HG02798 (cell line): ENCODE results near the gene HMCN1.

Experiments used
- ATAC-seq: cut with Tn5 transposase; IDR thresholded peaks from one replicate; pipeline ENCODE4 v1.9.1; 2021; ENCODE audit warnings: mild to moderate bottlenecking; ENCODE audit not compliant: unreplicated experiment, poor library complexity

The HMCN1 gene

DNA sequence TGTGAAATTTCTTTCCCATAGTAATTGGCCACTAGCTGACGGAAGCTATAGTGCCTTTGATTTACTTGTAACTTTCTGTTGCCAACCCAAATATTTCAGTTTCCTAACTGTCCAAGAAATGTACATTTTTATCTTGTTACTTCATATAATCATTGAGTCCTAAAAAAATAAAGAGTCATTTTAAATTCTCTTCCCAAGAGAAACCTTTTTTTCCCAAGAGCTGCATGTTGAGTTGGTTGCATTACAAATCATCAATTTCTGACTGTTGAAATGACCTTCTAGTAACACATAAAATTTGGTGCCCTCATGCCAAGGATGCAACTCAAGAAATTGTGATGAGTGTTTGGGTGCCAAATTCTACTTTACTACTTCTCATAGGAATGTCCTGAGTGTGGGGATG, 61.0 kb downstream of the HMCN1 start:
- no peak for ATAC-seq

DNA sequence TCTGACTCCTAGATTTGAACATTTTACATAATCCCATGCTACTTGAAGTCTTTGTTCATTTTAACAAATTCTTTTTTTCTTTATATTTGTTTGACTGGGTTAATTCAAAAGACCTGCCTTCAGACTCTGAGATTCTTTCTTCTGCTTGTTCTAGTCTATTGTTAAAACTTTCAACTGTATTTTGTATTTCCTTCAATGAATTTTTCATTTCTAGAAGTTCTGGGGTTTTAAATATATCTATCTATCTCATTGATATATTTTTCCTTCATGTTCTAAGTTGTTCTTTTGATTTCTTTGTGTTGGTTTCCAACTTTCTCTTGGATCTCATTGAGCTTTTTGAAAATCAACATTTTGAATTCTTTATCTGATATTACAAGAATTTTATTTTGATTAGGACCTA, 64.3 kb downstream of the HMCN1 start:
- no peak for ATAC-seq

DNA sequence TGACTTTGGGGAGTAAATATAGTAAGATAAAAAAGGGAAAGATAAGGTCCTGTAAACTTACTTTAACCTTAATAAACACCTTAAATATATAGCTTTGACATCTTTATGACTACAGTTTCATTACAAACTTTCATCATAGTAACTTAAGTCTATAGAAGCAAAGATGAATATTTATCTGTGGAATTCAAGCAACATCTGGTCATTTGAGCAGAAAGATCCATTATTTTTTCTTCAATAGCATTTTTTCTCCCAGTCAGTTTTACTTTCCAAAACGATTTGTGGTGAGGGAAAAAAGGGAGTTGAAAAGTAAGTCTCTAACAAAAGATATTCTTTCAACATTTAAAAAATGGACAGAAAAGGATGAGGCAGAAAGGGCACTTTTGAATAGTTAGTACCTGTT, 69.0 kb downstream of the HMCN1 start:
- ATAC-seq: no peak

DNA sequence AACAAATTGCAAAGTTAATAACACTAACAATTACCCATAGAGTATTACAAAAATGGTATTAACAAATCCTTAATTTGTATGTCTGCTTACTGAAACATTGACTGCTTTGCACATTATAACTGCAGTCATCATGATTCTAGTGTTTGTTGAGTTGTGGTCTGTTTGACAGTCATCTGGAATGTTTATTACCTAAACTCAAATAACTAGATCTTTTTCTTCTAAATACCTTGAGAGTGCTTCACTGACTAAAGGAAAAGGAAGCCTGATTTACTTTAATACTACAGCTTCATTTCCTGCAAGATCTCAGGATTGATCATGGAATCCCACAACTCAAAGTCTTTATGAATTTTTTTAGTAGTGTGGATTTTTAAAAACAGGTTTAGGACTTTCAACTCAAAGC, 70.0 kb downstream of the HMCN1 start:
- ATAC-seq: no peak

DNA sequence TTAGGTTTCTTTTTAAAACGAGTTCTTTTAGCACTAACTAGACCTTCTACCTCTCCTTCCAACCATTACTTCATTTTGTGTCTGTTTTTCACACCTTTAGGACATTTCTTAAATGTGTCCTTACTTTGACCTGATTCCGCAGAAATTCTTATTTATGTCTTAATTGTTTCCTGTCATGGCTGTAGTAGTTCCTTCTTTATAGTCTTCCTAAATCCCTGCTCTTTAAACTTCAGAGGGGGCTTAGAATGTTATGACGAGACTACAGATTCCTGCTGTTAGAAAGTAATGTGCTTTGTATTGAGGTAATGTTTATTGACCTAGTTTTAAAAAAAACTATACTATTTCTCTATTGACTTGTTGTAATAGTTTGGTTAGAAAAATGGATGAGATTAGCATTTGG, 70.4 kb downstream of the HMCN1 start:
- no peak for ATAC-seq

DNA sequence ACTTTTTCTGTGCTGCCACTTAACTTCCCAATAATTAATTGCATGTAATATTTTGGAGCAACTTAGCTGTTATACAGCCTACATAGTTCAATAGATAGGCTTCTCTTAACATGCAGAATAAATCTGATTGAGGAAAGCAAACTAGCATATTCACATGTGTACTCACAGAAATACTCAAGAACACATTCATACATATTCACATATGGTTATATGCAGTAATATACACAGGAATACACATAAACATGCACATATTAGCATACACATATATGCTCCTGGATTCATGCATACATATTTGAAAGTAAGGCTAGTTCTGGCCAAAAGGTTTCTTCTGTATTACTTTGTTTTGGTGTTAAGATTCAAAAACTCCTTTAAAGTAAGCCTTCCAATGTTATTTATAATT, 73.1 kb downstream of the HMCN1 start:
- no peak for ATAC-seq

DNA sequence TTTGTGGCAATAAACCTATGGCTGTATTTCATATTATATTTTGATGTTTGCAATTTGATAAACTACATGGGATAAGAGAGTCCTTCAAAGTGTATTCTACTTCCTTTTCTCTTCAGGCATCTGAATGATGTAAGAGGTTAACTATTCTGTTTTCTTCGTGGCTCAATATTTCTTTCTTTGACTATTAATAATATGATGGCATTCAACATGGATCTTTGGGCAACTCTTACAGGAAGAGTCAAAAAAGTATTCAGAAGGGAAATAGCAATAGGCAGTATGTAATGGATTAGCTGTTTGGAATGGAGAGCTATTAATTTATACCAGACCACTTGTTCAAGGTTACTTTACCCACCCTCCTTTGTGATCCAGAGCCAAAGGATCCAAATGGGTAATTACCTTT, 74.4 kb downstream of the HMCN1 start:
- no peak for ATAC-seq

DNA sequence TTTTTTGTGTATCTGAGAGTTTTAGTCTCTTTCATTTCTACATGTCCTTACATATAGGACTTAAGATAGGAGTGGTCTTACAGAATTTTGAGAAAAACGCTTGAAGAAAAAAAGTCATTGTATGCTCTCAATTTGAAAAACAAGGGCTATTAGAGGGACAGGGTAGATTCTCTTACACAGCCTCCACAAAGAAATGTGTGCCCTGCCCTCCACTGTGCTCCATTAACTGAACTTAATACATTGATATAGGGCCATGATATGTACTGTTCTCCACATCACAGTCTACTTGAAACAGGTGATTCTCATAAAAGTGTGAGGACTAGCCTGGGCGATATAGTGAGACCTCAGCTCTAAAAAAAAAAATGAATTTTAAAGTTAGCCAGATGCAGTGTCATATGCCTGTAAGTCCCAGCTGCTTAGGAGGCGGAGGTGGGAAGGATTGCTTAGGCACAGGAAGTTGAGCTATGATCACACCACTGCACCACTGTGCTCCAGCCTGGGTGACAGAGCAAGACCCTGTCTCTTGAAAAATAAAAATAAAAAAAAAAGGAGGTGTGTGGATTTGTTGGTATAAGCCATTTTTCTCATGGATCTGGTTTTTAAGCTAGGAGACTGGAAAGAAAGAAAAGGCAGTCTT, 77.0 kb downstream of the HMCN1 start:
- no peak for ATAC-seq

DNA sequence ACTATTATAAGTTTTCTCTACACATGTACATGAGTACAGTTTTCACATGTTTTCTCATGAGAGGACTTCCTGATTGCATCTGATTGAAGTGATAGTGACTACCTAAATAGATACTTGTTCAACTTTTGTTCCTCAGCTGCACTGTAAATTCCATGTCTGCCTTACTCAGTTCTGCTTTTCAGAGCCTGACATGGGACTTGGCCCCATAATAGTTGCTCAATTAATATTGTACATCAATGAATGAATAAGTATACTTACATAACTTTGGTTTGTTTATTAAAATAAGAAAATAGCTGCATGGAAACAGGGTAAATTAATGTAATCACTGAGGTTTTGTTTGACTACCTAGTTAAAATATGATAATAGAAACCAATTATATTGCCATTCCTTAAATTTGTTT, 78.7 kb downstream of the HMCN1 start:
- no peak for ATAC-seq

DNA sequence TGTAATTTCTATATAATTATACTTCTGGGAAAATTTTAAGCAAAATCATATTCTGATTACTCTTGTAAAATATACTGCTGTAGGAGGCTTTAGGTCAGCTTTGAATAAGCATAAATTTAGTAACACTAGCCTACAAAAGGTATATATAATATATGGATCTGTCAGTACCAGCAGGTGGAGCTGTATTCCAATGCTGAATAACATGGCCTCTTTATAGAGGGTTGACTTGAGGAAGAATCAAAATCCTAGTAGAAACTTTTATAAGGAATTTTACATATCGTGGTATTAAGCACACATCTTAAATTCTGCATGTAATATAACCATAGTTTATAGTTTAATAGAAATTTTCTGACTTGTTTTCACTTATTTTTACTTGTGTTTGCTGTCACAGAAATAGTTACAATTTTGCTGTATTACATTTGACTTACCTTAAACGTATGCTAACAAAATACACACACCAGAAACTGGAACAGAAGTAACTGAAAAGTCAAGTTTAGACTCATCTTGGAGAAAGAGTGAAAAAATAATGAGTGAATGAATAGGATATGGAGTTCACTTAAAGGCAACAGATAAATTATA, 79.3 kb downstream of the HMCN1 start:
- ATAC-seq: no peak

DNA sequence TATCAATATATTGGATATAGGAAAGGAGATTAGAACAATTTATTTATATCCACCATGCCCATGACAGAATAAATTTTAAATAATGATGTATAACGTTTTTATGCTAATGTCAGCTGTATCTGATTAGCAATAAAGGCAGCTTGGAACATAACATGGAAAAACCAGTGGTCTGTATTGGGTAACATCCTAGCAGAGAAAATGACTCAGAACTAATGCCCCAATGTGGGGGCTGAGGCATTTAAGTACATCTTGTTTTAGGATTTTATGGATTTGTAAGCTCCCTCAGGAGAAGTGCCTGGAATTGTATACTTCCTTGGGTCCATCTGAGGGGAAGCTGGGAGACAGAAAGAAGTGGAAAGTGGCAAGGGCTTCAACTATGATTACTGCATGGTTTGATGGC, 82.3 kb downstream of the HMCN1 start:
- no peak for ATAC-seq

DNA sequence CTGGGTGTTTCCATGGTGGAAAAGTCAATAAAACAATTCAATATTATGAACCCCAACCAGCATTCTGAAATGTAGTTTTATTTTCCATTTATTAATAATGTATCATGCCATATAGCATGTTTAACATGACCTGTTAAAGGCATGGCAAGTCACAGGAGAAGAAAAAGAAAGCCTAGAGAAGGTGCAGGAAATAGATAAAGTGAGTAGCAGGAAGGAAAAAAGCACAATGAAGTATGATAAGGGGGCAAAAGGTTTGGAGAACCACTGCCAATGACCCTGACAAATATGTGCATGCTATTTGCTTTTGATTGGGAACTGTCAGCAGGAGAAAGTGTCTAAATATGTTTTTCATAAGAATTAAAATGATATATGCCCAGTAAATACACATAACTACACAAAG, 85.6 kb downstream of the HMCN1 start:
- no peak for ATAC-seq

DNA sequence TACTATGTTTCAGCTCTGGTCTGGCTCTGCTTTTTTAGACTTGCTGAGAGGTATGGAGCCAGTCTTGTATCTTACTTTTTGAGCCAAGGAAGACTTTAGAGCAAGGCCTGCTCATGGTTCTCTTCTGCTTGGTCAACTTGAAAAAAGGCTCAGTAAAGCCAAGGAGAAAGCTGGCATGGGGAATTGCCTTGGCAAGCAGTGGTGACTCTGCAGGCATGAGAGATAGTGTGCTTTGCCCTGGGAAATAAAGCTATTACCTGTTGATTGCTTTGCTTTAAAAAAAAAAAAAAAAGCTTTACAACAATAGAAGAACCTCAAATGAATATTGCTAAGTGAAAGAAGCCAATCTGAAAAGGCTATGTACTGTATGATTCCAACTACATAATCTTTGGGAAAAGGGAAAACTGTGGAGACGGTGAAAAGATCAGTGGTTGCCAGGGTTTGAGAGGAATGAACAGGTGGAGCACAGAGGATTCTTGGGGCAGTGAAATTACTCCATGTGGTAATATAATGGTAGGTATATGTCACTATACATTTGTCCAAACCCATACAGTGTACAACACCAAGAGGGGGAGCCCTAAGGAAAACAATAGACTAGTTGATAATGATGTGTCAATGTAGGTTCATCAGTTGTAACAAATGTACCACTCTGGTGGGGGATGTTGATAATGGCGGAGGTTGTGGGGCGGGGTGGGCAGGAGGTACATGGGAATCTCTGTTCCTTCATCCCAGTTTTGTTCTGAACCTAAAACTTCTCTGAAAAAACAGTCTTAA, 87.6 kb downstream of the HMCN1 start:
- ATAC-seq: no peak

DNA sequence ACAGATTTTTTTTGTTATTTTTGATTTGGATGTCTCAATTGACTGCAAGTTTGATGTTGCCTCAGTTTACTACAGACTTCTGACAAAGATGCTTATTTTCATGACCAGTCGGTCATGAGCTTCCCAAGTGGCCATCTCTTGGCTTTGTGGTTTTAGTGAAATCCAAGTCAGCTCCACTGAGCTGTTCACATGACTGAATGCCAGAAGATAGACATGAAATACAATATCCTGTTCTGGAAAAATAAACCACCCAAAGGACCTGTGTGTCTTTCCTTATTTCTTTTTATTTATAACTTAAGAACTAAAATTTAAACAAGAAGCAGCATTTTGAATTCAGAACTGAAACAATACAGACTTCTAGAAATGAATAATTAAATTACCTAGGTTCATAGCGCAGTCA, 89.3 kb downstream of the HMCN1 start:
- no peak for ATAC-seq

DNA sequence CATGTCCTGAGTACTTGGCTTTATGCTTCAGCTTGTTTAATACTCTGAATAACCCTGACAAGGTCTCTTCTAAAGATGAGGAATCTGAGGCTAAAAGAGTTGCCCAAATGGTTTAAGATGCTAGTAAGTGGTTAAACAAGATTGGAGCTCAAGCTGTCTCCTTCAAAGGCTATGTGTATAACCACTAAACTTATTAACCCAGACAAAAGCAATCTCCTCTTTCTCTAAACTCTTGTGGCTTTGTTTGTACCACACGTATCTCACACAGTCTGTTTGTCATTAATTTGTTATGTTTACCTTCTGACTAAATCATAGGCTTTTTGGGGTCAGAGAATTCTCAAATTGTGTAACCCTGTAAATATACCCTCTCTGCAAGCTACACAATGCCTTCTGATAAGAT, 89.9 kb downstream of the HMCN1 start:
- no peak for ATAC-seq

DNA sequence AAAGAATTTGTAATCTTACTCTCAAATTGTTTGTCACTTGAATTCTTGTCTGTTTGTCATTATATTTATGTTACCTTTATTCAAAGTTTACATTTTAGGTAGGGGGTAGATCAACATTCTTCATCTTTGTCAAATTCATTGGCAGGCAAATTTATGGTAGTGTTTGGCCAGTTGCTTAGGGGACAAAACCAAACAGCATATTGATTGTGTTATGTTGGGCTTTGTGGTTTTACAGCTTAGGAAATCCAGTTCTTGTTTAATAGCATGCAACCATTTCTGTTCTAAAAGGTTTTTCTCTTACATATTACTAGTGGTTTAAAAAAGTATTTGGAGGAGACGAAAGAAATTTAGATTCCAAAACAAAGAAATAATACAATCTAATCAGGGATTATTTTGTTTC, 91.4 kb downstream of the HMCN1 start:
- no peak for ATAC-seq

DNA sequence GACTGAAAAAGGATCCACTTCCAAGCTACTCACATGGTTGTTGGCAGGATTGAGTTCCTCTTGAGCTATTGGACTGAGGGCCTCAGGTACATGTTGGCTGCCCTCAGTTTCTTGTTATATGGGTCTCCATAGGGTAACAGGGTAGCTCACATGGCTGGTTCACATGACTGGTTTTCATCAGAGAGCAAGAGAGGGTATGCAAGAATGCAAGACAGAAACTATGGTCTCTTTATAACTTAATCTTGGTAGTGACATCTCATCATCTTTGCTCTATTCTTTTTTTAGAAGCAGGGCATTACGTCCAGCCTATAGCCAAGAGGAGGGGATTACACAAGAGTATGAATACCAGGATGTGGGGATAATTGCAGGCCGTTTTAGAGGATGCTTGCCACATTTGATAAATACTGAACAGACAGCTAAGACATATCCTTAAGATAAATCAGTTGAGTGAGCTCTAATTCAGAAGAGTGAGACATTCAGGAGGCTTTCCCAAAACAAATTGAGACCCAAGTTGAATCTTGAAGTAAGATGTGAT, 100.2 kb downstream of the HMCN1 start:
- no peak for ATAC-seq

DNA sequence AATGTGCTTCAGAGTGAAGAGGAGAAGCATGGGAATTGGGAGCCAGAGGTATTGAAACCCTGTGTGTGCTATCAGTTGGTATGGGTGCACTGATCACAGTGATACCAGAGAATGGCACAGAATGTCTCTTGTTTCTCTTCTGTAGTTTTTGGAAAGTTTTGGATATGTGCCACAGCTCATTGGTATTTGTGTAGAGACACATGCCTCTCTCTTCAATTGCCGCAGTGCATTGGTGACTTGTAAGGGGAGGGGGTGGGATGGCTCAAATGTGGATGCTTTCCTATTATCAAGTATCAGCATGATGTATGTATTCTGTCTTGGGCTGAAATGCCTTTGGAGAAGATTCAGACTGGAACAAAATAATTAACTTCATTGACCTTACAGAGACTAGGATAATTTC, 101.0 kb downstream of the HMCN1 start:
- ATAC-seq: no peak

DNA sequence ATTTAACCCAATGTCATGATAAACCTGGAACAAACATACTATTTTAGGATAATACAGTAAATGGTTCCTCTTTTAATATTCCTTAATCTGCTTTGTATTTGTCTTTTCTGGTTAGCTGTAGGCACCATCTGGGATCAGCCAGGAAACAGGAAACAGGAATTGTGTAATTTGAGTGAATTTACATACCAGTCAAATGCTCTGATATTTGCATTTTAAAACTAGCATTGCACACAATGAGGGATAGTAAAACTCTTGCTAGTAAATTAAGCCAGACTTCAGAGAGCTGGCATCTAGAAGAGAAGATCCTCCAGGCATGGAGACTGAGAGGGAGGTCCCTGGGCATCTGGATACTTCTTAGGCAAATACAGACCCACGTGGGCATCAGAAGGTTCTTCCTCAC, 103.5 kb downstream of the HMCN1 start:
- no peak for ATAC-seq

DNA sequence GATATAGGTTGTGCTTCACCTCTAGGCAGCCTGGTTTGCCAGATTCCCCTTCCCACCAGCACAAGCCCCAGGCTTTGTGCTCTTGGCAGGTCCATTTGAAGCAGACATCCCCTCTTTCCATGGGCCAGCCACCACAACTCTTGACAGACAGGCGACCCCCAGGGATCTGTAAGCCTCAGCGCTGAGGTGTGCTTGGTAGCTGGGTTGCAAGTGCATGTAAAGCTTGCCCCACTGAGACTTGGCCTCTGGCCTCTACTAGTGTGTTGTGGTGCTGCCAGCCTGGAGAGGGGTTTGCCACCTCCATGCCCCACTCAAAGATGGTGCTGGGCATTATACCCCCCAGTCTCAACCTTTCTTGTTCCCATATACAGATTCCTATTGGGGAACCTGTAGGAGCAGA, 103.9 kb downstream of the HMCN1 start:
- no peak for ATAC-seq

DNA sequence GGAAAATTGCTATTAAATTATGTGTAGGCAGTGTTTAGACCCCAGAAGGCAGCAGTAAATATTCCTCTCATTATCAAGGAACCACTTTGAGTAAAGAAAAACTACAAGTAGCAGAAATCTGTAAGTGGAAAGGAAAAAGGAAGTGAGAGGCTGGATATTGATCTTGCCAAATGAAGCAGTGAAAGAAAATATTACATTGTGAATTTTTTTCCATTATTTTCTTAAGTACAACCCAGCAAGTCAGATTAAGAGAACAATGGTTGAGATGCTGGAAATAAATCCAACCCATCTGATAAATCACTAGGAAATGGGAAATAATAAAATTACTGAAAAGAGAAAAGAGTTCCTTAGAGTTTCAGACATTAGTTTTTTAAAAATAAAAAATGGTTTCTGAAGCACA, 106.7 kb downstream of the HMCN1 start:
- ATAC-seq: no peak
